Stimulated activated CD4-positive, alpha-beta T cell treated with anti-CD3 and anti-CD28 coated beads, Interleukin-12 subunit alpha, Interleukin-12 subunit beta, amount 100 ng/mL, for 24 hours (primary cell): Measurements from ENCODE around the gene RNF212.
A peak's percentile ranks its signal among the peaks of the same experiment; 100 is the strongest.
"Not testable (repeated sequence)": the region's sequence is repeated elsewhere in the genome, so short reads cannot be mapped to it uniquely, and the experiment has no call there.

Experiments used
- DNase-seq, 2 experiments: peaks; one replicate each; pipeline ENCODE4 v3.0.0-alpha.2; 2020; ENCODE audit warnings: low read depth in 2 of 2

The RNF212 gene, protein sequence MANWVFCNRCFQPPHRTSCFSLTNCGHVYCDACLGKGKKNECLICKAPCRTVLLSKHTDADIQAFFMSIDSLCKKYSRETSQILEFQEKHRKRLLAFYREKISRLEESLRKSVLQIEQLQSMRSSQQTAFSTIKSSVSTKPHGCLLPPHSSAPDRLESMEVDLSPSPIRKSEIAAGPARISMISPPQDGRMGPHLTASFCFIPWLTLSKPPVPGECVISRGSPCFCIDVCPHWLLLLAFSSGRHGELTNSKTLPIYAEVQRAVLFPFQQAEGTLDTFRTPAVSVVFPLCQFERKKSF

DNA sequence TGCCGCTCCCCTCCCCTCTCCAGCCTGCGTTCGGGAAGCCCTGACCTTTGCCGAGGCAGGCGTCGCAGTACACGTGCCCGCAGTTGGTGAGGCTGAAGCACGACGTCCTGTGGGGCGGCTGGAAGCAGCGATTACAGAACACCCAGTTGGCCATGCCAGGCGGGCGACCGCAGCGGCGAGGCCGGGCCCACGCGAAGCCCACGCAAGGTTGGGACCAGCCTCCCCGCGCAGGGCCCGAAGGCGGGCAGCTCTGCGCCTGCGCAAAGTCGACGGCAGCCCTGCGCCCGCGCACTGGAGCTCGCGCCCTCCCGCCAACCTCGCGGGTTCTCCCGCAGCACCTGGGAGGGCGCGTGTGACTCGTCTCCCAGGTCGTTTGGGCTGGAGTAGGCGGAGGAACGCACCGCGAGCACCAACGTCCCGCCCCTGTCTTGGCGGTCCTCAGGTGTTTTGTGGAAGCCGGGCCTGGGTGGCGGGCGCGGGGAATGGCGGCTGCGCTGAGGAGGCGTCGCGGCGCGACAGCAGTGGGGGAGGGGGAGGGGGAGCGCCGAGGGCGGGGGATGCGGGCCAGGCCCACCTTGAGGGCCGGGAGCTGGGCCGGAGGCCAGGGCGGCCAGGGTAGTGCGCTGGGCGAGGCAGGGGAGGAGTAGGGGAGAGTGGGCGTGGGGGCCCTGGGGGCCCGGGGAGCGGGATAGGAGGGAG is at the start of gene RNF212:
Gene RNF212 (minus strand): TSS at position 254 of the 699 bp plus-strand sequence. CDS start 100 bp downstream, at position 154.
- DNase-seq = peak; percentile 1 to 5

DNA sequence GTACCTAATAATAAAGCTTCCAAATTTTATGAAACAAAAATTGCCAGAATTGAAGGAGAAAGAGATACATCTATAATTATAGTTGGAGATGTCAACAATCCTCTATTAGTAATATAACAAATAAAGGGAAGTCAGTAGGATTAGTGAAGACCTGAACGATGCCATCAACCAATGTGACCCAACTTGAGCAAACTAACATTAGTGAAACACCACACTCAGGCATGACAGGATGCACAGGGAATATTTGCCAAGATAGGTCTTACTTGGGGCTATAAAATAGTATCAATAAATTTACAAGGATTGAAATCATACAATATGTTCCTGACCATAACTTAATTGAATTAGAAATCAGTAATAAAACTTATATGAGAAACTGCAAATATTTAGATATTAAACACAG is 47.0 kb upstream of the RNF212 start:
- DNase-seq = no peak

DNA sequence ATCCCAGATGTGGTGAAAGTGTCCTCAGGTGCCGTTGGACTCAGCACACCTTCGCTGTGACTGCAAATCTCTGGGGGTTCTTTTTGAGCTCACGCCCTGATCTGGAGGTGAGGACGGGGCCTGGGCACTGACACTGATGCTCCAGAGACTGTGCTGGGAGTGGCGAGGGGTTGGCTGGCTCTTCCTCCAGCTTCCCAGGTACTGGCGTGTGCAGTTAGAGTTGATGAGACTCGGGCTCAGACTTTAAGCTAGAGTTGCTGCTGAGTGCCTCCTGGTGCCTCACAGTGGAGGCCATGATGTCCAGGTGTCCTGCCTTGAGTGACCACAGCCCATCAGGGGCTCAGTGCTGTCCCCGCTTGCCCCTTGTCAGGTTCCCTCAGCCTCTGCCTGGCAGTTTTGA is 42.7 kb upstream of the RNF212 start:
- no peak for DNase-seq

DNA sequence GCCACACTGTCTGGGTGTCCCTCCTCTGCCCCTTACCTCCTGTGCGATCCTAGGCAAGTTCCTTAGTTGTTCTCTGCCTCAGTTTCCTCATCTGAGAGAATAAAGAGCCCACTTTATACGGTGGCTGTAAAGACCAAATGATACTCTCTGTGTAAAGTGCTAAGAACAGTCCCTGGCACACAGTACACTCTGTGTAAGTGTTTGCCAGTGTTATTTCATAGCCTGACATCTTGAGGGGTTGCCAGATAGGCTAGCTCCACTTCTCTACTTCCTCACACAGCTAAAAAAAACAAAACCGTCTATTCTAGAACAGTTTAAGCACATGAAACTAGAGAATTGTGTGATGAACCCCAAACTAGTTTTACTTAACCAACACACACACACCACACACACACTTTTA is 42.0 kb upstream of the RNF212 start:
- DNase-seq = no peak

DNA sequence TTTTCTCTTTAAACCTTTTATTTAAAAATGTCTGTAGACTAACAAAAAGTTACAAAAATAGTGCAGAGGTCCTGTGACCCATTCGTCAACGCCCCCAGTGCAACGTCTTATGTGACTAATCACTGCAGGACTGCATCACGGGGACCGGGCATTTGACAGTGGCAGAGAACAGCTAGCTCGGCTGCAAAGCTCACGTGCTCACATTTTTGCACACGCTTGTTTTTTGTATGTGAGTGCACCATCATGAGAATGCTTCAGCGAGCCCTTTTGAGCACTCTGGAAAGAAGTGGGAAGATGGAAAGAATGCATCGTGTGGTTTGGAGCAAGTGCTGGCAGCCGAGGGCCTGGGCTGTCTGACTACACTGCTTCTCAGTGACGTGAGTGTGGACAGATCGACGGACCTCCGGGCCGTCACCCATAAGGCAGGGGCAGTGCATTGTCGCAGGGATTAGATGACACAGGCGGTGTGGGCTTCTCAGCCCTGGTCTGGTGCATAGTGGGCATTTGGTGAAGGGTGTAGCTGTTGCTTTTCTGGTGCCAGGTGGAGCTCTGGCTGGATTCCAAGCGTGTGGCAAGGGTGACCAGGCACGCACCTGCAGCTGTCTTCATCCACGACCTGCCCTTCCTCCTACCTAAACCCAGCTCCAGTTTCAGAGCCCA is 41.3 kb upstream of the RNF212 start:
- no peak for DNase-seq

DNA sequence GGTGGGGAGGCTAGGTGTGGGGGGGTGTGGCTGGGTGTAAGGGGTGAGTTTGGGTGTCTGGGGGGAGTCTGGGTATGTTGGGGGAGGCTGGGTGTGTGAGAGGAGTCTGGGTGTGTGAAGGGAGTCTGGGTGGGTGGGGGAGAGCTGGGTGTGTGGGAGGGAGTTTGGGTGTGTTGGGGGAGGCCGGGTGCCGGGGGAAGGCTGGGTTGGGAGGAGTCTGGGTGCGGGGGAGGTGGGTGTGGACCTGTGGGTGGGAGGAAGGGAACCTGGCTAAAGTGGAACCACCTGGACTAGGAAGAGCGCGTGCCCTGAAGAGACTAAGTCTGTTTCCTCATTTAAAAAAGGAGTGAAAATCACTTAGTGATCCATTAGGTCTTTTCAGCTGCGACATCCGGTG is 40.8 kb upstream of the RNF212 start:
- DNase-seq = no peak

DNA sequence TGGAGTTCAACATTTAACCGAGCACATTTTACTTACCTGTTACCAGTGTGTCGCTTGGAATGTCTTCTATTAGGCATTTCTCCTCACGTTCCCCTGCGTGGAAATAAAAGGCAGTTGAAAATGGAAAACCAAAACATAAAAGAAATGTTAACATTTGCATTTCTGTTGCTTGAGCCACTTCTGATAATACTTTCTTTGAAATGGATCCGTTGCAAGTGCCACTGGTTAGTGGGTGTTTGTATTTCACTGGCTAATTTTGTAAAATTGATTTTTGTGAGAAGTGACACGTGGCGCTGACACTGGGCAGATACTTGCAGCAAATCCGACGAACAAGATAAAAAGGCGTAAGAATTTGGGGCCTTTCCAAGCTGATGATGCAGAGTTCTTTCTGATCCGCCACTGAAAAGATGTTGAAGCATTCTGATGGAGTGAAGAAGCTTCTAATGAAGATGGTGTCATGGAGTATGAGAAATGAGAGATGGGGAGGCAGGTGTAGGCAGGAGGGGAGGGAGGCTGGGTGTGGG is 40.3 kb upstream of the RNF212 start:
- no peak for DNase-seq

DNA sequence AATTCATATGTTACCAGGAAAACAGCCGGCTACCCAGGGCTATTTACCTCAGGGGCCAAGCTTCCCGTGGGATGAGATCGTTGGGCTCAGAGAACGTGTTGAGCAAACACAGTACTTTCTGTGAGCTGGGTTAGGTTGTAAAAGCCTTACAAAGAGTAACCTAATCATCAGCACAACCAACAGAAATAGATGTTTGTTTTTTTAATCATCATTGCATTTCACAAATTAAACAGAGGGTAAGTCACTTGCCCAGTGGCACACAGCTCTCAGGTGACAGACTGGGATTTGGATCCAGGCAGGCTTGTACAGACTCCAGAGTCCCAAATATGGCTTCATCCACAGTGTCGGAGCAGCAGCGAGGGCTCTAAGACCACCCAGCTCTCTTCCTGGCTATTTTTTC is 38.9 kb upstream of the RNF212 start:
- no peak for DNase-seq

DNA sequence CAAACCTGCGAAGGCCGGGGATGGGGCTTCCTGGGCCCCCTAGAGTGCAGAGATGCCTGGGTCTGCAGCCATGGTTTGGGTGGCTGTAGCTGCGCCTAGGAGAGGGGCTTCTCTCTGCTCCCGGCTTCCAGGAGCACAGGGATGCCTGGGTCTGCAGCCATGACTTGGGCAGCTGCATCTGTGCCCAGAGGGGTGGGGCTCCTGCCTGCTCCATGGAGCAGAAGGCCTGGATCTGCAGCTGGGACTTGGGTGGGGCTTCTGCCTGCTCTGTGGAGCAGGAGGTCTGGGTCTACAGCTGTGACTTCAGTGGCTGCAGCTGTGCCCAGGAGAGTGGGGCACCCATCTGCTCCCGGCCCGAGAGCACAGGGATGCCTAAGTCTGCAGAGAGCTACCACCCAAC is 38.2 kb upstream of the RNF212 start:
- DNase-seq = no peak

DNA sequence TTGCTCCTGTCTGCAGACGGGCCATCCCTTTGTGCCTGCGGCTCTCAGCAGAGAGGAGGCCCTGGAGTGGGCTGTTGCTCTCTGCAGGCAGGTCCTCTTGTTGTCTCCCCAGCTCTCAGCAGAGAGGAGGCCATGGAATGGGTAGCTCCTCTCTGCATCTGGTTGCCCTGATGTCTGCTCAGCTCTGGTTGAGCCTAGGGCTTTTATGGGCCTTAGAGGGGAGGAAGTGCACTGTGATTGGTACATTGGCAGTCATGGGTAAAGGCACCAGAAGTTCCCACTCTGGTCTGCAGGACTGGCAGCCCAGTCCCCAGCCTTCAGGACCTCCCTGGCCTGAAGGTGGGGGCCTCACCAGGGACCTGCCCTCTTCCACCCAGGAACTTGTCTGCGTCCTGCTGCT is 37.5 kb upstream of the RNF212 start:
- DNase-seq = no peak

DNA sequence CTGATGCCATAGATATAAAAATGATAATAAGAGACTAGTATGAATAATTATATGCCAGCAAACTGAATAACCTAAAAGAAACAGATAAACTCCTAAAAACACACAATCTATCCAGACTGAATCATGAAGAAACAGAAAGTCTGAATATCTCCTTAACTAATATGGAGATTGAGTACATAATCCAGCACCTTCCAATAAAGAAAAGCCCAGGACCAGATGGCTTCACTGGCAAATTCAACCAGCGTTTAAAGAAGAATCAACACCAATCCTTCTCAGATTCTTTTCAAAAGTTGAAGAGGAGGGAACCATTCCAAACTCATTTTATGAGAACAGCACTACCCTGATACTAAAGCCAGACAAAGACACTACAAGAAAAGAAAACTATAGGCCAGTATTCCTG is 26.5 kb upstream of the RNF212 start:
- no peak for DNase-seq

DNA sequence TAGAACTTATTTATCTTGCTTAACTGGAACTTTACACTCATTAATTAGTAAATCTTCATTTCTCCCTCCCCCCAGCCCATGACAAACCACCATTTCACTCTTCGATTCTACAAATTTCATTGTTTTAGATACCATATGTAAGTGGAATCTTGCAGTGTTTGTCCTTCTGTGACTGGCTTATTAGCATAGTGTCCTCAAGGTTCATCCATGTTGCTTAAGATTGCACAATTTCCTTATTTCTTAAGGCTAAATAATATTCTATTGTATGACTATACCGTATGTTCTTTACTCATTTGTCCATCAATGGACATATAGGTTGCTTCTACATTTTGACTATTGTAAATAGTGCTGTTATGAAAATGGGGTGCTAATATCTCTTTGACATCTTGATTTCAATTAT is 24.5 kb upstream of the RNF212 start:
- DNase-seq = no peak

DNA sequence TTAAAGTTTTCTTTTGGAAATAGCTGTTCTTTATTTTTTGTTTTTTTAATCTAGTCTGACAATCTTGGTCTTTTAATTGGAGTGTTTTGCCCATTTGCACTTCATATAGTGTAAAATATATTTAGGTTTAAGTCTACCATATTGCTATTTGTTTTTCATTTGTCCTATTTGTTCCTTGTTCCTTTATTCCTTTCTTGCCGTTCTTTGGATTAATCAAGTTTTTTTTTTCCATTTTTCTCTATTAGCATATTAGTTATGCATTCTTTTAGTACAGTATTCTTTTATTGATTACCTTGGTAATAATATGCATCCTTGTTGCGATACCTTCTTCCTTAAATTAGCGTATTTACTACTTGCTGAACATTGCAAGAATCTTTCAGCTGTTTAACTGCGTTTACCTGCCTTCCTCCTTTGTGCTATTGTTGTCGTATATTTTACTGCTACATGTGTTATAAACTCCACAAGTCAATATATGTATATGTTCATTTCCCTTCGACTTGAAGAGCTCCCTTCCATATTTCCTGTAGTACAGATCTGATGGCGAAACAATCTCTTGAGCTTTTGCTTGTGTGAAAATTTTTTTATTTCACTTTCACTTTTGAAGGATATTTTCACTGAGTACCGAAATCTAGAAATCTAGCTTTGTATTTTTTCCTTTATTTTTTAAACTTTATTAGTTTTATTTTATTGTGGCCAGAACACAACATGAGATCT is 23.9 kb upstream of the RNF212 start:
- no peak for DNase-seq

DNA sequence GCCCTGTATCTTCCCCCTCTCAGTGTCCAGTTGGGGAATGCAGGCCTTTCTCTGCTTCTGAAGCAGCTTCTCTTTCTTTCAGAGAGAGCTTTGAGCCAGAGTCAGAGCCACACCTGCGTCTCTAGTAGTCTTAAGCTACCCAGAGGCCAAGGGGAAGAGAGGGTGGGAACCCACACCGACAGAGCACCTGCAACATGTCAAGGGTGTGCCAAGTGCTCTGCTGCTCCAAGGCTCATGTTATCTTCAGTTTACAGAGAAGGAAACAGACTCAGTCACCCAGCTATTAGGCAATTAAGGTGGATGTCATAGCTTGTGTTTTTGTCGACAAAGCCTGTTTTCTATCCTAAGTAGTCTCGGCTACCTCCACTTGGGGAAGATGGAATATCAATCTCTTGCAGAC is 22.7 kb upstream of the RNF212 start:
- no peak for DNase-seq

DNA sequence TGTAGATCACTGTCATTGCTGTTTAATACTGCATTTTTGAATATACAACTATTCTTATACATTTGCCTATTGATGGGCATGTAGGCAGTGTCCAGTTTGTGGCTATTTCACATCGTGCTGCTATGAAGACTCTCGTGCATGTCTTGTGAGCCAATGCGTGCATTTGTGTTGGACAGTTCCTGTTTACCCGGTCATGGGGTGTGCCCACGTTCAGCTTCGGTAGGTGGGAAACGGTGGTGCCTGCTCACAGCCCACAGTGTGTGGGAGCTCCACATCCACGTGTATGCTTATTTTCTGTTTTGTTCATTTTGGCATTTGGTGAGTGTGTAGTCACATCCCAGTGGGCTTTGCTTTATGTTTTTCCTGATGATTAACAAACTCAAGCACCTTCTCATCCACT is 19.7 kb upstream of the RNF212 start:
- no peak for DNase-seq

DNA sequence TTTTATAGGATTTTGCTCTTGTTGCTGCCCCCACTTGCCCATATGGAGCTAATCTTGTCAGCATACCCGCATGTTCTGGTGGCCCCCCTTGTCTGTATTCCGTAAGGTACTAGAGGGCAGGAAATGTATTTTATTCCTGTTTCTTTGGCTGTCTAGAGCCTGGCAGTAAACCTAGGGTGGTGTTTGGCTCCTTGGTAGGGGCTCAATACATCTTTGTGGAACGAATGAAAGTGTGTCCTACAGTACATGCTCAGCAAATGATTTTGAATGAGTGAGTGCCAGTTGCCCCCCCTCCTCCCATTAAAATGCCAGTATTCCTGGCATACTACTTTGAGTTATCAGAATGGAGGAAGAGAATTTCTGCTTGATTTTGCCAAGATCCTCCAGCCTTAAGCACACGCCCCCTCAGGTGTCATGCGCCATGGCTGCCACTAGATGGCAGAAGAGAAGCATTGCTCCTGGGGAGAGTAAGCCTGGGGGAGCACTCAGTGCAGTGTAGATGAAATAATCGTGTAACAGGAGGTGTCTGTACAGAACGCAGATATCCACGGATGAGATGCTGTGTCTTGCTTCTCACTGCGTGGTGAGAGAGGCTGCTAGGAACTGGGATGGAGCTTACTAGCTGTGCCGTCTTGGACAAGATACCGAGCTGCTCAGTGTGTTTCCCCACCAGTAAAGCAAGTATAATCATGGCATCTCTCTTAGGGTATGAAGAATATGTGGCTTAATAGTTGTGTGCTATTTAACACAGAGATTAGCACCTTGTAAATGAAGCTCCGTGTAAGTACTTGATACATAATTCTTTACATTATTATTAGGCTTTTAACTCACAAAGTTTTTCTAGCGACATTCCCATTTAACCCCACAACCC is 17.2 kb upstream of the RNF212 start:
- DNase-seq = peak; percentile 51 to 64

DNA sequence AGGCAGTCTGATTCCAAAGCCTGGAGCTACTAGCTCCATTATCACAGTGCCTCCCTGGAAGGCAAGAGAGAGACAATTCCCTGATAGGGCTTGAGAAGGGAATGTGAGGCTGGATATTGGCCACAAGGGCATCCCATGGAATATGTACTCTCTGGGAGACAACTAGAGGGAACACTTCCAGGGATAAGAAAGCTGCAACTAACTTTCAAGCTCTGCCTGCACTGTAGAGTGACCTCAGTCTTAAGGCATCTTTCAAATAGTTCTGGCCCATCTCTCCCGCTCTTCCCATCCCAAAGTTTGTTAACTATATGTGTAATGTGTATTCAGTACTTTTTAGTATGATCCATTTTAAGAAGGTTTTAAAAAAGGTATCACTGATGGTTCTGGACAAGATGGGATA is 13.1 kb upstream of the RNF212 start:
- DNase-seq = no peak

DNA sequence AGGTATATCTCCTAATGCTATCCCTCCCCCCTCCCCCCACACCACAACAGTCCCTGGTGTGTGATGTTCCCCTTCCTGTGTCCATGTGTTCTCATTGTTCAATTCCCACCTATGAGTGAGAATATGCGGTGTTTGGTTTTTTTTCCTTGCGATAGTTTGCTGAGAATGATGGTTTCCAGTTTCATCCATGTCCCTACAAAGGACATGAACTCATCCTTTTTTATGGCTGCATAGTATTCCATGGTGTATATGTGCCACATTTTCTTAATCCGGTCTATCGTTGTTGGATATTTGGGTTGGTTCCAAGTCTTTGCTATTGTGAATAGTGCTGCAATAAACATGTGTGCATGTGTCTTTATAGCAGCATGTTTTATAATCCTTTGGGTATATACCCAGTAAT is 12.1 kb upstream of the RNF212 start:
- DNase-seq = not testable (repeated sequence)

DNA sequence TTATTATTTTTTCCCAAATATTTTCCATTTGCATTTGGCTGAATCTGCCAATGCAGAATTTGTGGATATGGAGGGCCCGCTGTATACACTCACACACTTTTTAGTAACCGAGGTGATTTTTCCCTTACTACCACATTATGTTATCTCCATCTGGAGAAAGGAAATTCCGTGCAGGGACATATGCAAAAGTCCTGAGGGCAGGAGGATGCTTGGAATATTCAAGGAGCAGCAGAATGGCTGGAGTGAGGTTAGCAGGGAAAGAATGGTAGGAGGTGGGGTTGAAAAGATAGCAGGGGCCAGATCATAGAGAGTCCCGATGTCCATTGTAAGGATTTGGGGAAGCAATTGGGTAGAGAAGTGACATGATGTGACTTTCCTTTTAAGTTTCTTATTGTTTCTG is 11.5 kb upstream of the RNF212 start:
- no peak for DNase-seq

DNA sequence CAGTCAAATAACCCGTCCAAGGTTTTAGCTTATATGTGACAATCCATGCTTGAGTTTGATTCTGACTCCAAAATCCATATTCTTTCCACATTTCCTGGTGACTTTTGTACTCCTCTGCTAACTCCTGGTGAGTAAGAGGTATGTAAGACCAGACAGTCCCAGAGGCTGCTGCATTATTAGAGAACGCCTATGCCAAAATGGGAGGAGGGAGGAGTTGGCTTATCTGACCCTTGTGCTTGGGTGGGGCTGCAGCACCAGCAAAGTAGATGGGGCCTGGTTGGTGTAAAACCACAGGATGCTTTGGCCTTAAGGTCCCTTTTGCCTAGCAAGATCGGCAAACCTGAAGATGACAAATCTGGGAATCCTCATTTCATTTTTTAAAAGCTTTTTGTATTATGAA is 9.1 kb upstream of the RNF212 start:
- DNase-seq = no peak

DNA sequence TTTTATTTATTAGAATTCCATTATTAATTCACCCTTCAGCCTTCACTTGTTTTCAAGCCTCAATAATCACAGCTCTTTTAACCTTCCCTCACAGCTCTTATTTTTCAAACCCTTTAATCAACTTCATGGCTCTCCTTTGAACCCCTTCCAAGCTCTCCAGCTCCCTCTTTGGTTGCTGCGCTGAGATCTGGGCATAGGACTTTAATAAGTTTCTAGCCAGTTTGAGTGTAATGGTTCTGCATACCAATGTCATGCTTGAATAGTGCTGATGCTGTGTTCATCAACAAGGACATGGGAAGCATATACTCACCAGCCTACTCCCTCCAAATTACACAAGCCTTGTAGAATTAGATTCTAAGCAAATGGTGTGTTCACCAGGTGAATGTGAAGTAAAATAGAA is 3.5 kb upstream of the RNF212 start:
- DNase-seq = no peak
